Sigmoid colon (tissue), 4 donors: ENCODE data around the gene CSNK2A1.

Source experiments
- EP300 ChIP-seq, 4 donors: sonication (generic); formaldehyde crosslinking; IDR thresholded peaks; one replicate each; pipeline ENCODE4 v1.6.1; 2017; ENCODE audit warnings: antibody characterized with exemption in 4 of 4
- POLR2A ChIP-seq, 2 donors: fragments of 450-650 bp; IDR thresholded peaks; one replicate each; pipeline ENCODE4 v1.6.1; 2016; ENCODE audit warnings: antibody characterized with exemption in 2 of 2, mild to moderate bottlenecking in 2 of 2, moderate library complexity in 2 of 2
- TF ChIP-seq, protein P1 (sequence below), 4 experiments: fragments of 450-650 bp in 3 of 4; fragments of 200-600 bp in 1 of 4; IDR thresholded peaks; one replicate each; pipeline ENCODE4 v1.5.1; 2016 to 2019; ENCODE audit warnings: antibody characterized with exemption in 4 of 4, mild to moderate bottlenecking in 3 of 4, moderate library complexity in 2 of 4

DNA sequence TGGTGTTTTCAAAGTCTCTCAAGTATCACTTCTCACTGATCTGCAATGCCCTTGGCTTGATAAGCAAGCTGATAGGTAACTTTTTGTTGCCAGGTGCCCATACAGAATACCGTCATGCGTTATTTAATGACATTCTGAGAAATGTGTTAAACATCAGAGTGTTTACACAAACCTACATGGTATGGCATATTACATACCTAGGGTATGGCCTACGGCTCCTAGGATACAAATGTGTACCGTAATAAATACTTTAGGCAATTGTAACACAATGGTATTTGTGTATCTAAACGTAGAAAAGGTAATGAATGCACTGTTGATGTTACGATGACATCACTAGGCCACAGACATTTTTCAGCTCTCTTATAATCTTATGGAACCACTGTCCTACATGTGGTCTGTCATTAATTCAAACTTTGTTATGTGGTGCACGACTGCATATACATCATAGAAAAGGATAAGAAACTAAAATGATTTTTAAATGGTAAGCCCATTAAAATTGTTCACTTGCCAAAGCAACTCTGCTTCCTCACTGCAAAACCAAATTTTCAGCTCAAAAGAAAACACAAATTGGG, 35.7 kb downstream of the CSNK2A1 start:
- TF ChIP-seq, protein P1, sequence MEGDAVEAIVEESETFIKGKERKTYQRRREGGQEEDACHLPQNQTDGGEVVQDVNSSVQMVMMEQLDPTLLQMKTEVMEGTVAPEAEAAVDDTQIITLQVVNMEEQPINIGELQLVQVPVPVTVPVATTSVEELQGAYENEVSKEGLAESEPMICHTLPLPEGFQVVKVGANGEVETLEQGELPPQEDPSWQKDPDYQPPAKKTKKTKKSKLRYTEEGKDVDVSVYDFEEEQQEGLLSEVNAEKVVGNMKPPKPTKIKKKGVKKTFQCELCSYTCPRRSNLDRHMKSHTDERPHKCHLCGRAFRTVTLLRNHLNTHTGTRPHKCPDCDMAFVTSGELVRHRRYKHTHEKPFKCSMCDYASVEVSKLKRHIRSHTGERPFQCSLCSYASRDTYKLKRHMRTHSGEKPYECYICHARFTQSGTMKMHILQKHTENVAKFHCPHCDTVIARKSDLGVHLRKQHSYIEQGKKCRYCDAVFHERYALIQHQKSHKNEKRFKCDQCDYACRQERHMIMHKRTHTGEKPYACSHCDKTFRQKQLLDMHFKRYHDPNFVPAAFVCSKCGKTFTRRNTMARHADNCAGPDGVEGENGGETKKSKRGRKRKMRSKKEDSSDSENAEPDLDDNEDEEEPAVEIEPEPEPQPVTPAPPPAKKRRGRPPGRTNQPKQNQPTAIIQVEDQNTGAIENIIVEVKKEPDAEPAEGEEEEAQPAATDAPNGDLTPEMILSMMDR (IDR thresholded peaks at IDR 0.05) = no peak
- TF ChIP-seq POLR2A (IDR thresholded peaks at IDR 0.05) (no peak), EP300 (IDR thresholded peaks at IDR 0.05) (no peak)
